DMS 273 treated with DMSO at 0.1 percent for 48 hours (cell line): ENCODE measurements around the gene INTS6.

Experiments used
- DNase-seq: peaks from one replicate; lab custom pipeline; 2025; lab: John Stamatoyannopoulos, UW

The INTS6 gene

GRCh38 chr13:51317262-51317661 is 135.6 kb downstream of the INTS6 start:
- no peak for DNase-seq

- no peak for DNase-seq
Observed at GRCh38 chr13:51313619-51314018, 139.2 kb downstream of the INTS6 start.

DNA sequence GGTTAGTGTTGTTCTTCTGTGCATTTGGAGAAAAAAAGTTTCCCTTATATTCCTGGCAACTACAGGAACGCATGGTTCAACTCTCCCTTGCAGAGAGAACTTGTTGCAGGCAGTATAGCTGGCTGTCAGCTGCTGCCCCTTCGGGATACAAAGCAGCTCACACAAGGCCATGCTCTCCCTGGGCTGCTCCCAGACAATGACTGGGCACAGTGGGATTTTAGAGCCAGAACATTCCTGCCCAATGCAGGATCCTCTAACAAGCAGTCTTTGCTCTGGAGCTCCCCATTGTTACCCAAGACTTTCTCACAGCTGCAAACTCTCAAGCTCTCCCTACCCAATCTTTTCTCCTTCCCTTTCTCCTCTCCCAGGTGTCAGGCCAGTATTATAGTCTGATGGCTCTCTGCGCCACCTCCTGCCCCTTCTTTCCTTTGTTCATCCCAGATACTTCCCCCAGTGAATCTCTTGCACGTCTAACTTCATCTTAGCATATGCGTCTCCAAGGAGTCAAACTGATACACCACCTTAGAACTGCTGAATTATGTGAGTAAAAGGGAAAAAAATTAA is 140.8 kb downstream of the INTS6 start:
- no peak for DNase-seq
